HS-5 (cell line): ENCODE data around the gene NKAIN2.

ENCODE experiments used
- DNase-seq: peaks from one replicate; pipeline ENCODE4 v3.0.0-alpha.2; 2012; ENCODE audit warnings: low read depth

The NKAIN2 gene

GRCh38 chr6:124573953-124574352, 770.3 kb downstream of the NKAIN2 start:
- no peak for DNase-seq

DNA sequence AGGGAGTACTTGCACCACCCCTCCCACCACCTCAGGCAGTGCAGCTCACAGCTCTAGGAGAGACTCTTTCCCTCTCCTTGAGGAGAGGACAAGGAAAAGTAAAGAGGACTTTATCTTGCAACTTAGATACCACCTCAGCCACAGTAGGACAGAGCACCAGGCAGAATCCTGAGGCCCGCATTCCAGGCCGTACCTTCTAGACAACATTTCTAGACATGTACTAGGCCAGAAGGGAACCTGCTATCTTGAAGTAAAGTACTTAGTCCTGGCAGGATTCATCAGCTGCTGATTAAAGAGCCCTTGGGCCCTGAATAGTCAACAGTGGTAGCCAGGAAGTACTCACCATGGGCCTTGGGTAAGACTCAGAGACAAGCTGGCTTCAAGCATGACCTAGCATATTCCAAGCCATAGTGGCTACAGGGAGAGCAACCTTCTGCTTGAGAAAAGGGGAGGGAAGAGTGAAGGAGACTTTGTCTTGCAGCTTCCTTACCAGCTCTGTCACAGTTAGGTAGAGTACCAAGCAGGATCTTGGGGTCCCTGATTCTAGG, 774.1 kb downstream of the NKAIN2 start:
- no peak for DNase-seq

GRCh38 chr6:124590001-124590400, 786.3 kb downstream of the NKAIN2 start:
- DNase-seq, result no peak

DNA sequence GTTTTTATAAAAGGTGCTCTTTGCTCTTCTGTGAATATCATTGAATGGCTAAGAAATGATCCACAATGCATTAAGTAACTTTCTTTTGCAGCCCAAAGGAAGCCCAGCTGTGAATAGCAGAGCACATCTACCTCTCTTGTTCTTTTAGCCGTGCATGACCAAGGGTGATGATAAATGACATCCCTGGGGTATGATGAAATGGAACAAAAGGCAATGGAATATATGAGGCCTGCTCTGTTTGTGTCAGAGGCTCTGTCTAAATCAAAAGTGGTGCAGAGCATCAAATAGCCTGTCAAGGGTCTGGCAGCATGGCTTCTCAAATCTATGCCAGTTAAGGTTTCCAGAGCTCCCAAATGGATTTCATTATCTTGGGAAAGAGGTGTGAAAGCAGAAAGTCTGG, 796.0 kb downstream of the NKAIN2 start:
- no peak for DNase-seq

- DNase-seq, result no peak
Measured at GRCh38 chr6:124604719-124605118, 801.1 kb downstream of the NKAIN2 start.

- DNase-seq, result no peak
Measured at GRCh38 chr6:124607119-124607627, 803.5 kb downstream of the NKAIN2 start.

GRCh38 chr6:124613031-124613430, 809.4 kb downstream of the NKAIN2 start:
- DNase-seq, result no peak

- DNase-seq, result no peak
Measured at GRCh38 chr6:124622351-124622750, 818.7 kb downstream of the NKAIN2 start.

GRCh38 chr6:124633655-124634054, 830.0 kb downstream of the NKAIN2 start:
- no peak for DNase-seq

DNA sequence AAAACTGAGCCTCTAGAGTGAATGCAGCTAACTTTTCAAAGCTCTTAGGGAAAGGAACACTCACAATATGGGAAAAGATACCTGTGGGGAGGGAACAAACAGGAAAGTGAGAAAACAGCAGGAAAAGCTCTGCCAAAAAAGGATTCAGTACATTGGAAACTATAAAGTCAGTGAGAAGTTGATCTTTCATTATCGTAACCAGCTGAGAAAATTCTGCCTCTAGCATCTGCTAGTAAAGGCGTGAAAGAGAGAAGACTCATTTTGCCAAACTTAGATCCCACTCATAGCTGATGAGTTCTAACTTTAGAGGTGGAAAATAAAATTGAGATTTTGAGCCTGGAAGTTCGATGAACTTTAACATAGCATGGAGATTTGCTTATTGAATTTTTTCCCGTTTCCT, 836.8 kb downstream of the NKAIN2 start:
- no peak for DNase-seq

DNA sequence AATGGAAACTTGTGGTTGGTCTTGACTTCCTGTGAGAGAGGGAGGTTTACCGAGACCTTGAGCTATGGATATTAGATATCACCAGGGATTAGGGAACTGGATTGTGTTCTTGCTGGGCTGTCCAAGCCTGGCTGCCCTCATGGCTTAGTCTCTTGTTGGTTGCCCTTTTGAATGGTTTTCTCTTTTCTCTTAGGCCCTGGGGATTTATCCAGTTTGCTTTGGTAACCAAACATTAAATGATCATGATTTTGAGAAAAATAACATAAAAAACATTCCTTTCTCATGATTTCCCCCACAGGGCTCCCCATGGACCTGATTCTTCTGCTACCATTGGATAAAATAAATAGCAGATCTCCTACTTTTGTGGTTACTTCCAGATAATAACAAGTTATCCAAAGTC, 852.2 kb downstream of the NKAIN2 start:
- no peak for DNase-seq

- no peak for DNase-seq
Measured at GRCh38 chr6:124658053-124658452, 854.4 kb downstream of the NKAIN2 start.

DNA sequence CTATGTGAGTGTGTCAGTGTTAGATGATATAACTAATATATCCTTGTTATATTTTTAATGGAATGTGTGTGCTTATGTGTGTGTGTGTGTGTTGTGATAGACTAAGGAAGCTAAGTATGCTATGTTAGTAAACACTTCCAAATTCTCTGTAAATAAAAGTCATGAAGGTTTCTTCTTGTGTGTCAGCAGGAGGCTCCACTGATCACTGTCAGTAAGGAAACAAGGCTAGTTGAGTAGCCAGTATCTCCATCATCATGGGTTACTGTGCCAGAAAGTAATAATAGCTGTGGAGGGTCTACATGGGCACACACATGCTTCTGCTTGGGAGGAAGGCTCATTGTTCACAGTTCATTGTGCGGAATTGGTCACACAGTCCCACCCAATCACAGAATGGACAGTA, 855.8 kb downstream of the NKAIN2 start:
- DNase-seq, result no peak

DNA sequence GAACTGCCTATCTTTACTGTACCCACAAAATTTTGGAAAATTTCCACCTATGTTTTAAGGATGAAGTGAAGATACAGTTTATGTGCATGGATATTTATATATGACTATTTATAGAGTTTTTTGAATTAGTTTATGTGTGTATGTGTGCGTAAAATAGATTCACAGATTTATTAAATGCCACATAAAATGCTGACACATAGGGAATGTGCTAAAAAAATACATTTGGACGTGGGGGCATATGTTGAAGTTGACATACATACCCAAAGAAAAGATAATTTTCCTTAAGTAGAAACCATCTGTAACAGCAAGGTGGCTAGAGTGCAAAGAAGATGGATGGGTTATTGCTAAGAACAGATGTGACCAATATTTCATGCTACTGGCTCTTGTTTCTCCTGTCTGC, 856.5 kb downstream of the NKAIN2 start:
- no peak for DNase-seq

GRCh38 chr6:124661097-124661661, 857.5 kb downstream of the NKAIN2 start:
- no peak for DNase-seq

DNA sequence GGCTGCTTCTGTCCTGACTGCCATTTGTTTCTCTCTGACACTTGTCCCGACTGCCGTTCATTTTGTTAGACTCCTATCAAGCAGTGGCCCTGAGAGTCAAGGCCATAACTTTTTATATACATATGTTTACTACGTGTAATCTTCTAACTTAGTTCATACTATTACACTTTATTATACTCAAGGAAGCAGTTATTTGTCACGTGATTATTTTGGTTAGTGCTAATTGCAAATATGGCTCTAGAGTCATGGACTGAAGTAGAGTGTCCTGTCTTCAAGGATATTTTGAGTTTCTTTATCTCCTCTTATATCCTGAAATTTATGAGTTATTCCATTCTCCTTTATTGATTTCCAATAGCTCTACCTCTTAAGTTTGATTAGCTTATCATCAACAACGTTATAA, 864.4 kb downstream of the NKAIN2 start:
- no peak for DNase-seq

- peak; percentile 31 for DNase-seq
Measured at GRCh38 chr6:124669713-124670480, 866.2 kb downstream of the NKAIN2 start.

GRCh38 chr6:124670801-124671200, 867.1 kb downstream of the NKAIN2 start:
- DNase-seq, result no peak

DNA sequence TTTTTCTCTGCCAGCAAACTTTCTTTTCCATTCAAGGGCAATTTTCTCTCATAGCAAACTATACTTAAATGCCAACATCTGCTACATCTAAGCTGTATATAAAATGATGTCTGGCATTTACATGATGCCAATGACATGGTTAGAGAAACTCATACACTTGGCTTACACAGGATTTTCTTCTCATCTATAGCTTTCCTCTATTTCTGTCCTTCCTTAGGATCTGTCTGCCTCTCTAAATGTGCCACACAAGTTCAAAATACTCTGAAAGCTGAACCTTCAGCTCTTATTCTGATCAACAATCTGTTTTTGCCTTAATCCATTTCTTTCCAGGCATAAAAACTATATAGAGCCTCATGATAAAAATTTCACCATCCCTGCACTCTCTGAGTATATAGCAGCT, 867.7 kb downstream of the NKAIN2 start:
- DNase-seq, result no peak

- DNase-seq, result no peak
Measured at GRCh38 chr6:124674042-124674441, 870.4 kb downstream of the NKAIN2 start.

- DNase-seq, result peak; percentile 77
Measured at GRCh38 chr6:124676033-124676432, 872.4 kb downstream of the NKAIN2 start.

DNA sequence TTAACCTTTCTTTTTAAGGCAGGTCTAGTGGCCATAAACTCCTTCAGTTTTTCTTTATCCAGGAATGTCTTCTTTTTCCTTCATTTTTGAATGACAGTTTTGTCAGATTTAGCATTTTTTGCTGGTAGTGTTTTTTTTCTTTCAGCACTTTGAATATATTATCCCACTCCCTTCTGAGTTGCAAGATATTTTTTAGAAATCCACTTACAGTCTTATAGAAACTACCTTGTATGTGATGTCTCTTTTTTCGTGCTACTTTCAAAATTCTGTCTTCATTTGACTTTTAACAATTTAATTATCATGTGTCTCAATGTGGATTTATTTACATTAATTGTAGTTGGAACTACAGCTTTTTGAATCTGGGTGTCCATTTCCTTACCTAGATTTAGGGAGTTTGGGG, 874.2 kb downstream of the NKAIN2 start:
- no peak for DNase-seq

DNA sequence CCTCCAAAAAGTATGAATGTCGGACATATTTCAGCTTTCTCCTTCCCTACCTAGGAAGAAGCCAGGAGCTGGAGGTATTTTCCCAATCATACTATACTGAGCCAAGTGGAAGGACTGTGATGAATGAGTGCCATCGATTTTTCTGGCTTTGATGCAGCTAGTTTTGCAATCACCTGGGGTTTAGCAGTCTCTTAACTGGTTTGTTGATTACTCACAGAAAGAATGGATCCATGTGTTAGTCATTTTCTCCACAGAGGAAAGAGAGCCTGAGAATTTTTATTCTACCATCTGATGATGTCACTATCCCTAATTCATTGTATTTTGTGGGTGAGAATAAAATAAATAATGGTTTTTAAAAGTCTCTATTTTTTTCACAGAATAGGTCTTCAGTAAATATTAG, 875.7 kb downstream of the NKAIN2 start:
- DNase-seq, result peak; percentile 77

GRCh38 chr6:124682751-124683150, 879.1 kb downstream of the NKAIN2 start:
- no peak for DNase-seq
